Measurements from ENCODE around the gene SPHK1.

The SPHK1 gene

GRCh38 chr17:76390003-76390421 is 5.6 kb downstream of the SPHK1 start:
- peak overlapping the region; percentile 39 for H2BK15ac ChIP-seq (ENCODE audit: low read length)
- H3K4me1 ChIP-seq (ENCODE audit: control insufficient read depth in 2 of 2, insufficient read depth in 1 of 2, low read depth in 1 of 2, low read length in 2 of 2) = peaks cover 0 to 15% of the 10 kb centered on the region in 2 donors
- H3K9ac ChIP-seq (ENCODE audit: low read depth, low read length, poor library complexity) = peak overlapping the region; percentile 50
- no peak overlapping the region for H4K8ac ChIP-seq (ENCODE audit: low read depth, low read length)
- no peak overlapping the region for H3K4ac ChIP-seq (ENCODE audit: low read length)
- H2BK5ac ChIP-seq (ENCODE audit: low read length) = peak overlapping the region; percentile 19
- WGBS, 2 donors (ENCODE audit: extremely low coverage in 2 of 2, insufficient read length in 2 of 2, insufficient replicate concordance in 1 of 2) = no CpG with 5 or more reads among the region's 11 CpGs
- no peak overlapping the region for H4K91ac ChIP-seq (ENCODE audit: low read depth, low read length, poor library complexity)
- peaks cover 28 to 65% of the 10 kb centered on the region in 2 donors for H3K36me3 ChIP-seq (replicated peaks in 1 of 2; ENCODE audit: control insufficient read depth in 2 of 2, insufficient read depth in 2 of 2, low read length in 2 of 2)
- H3K79me1 ChIP-seq (ENCODE audit: low read depth, low read length) = peaks cover 5% of the 10 kb centered on the region
- H3K9me3 ChIP-seq (replicated peaks in 1 of 2; ENCODE audit: control insufficient read depth in 2 of 2, insufficient read depth in 1 of 2, low read depth in 1 of 2, low read length in 2 of 2) = peaks cover 0 to 4% of the 10 kb centered on the region in 2 donors
- no peak overlapping the region for H3K4me2 ChIP-seq (ENCODE audit: insufficient read depth, low read length, poor library complexity, severe bottlenecking)
- no peak overlapping the region for H3K18ac ChIP-seq (ENCODE audit: low read length)
- no peak for DNase-seq (ENCODE audit: low spot score)
- H3K23ac ChIP-seq (ENCODE audit: low read depth, low read length, poor library complexity) = peak overlapping the region; percentile 80
- H3K4me3 ChIP-seq (ENCODE audit: low read length in 2 of 2) = no peak overlapping the region
- H3K14ac ChIP-seq (ENCODE audit: low read length) = no peak overlapping the region
- H2AFZ ChIP-seq (ENCODE audit: low read length) = no peak overlapping the region
- H3K27ac ChIP-seq (replicated peaks; ENCODE audit: low read length) = no peak overlapping the region
- H2AK5ac ChIP-seq (ENCODE audit: low read depth, low read length) = no peak overlapping the region
- H3K27me3 ChIP-seq (ENCODE audit: control insufficient read depth in 3 of 3, insufficient read depth in 3 of 3, low read depth in 1 of 3, low read length in 3 of 3) = peaks cover 2 to 6% (median 4%) of the 10 kb centered on the region in 3 experiments
- no peak overlapping the region for H2BK120ac ChIP-seq (ENCODE audit: low read depth, low read length)
- no peak overlapping the region for H2BK12ac ChIP-seq (ENCODE audit: low read length)

GRCh38 chr17:76391200-76391715 is 6.8 kb downstream of the SPHK1 start:
- Histone ChIP-seq H3K79me1 (ENCODE audit: low read depth, low read length) (peaks cover 4% of the 10 kb centered on the region), H4K91ac (ENCODE audit: low read depth, low read length, poor library complexity) (no peak overlapping the region), H2BK15ac (ENCODE audit: low read length) (no peak overlapping the region), H3K14ac (ENCODE audit: low read length) (no peak overlapping the region), H3K4me3 (ENCODE audit: low read length in 2 of 2) (no peak overlapping the region), H3K4me1 (ENCODE audit: control insufficient read depth in 2 of 2, insufficient read depth in 1 of 2, low read depth in 1 of 2, low read length in 2 of 2) (peaks cover 0 to 11% of the 10 kb centered on the region in 2 donors), H3K4ac (ENCODE audit: low read length) (no peak overlapping the region), H2AK5ac (ENCODE audit: low read depth, low read length) (no peak overlapping the region), H2BK5ac (ENCODE audit: low read length) (no peak overlapping the region), H3K27me3 (ENCODE audit: control insufficient read depth in 3 of 3, insufficient read depth in 3 of 3, low read depth in 1 of 3, low read length in 3 of 3) (no peaks in the 10 kb centered on the region), H3K9ac (ENCODE audit: low read depth, low read length, poor library complexity) (no peak overlapping the region), H3K36me3 (replicated peaks in 1 of 2; ENCODE audit: control insufficient read depth in 2 of 2, insufficient read depth in 2 of 2, low read length in 2 of 2) (peaks cover 36 to 75% of the 10 kb centered on the region in 2 donors), H4K8ac (ENCODE audit: low read depth, low read length) (no peak overlapping the region), H3K9me3 (replicated peaks in 1 of 2; ENCODE audit: control insufficient read depth in 2 of 2, insufficient read depth in 1 of 2, low read depth in 1 of 2, low read length in 2 of 2) (peaks cover 0 to 1% of the 10 kb centered on the region in 2 donors), H2BK12ac (ENCODE audit: low read length) (no peak overlapping the region), H3K18ac (ENCODE audit: low read length) (no peak overlapping the region), H2AFZ (ENCODE audit: low read length) (no peak overlapping the region), H3K23ac (ENCODE audit: low read depth, low read length, poor library complexity) (no peak overlapping the region), H3K27ac (replicated peaks; ENCODE audit: low read length) (no peak overlapping the region), H3K4me2 (ENCODE audit: insufficient read depth, low read length, poor library complexity, severe bottlenecking) (peak overlapping the region; percentile 23), H2BK120ac (ENCODE audit: low read depth, low read length) (no peak overlapping the region)
- no CpG with 5 or more reads among the region's 21 CpGs for WGBS, 2 donors (ENCODE audit: extremely low coverage in 2 of 2, insufficient read length in 2 of 2, insufficient replicate concordance in 1 of 2)
- DNase-seq (ENCODE audit: low spot score) = no peak

- Histone ChIP-seq H4K8ac (ENCODE audit: low read depth, low read length) (no peak overlapping the region), H3K27me3 (ENCODE audit: control insufficient read depth in 3 of 3, insufficient read depth in 3 of 3, low read depth in 1 of 3, low read length in 3 of 3) (no peaks in the 10 kb centered on the region), H2BK120ac (ENCODE audit: low read depth, low read length) (no peak overlapping the region), H4K91ac (ENCODE audit: low read depth, low read length, poor library complexity) (no peak overlapping the region), H3K36me3 (replicated peaks in 1 of 2; ENCODE audit: control insufficient read depth in 2 of 2, insufficient read depth in 2 of 2, low read length in 2 of 2) (peaks cover 55 to 85% of the 10 kb centered on the region in 2 donors), H3K14ac (ENCODE audit: low read length) (no peak overlapping the region), H2AK5ac (ENCODE audit: low read depth, low read length) (no peak overlapping the region), H3K9me3 (replicated peaks in 1 of 2; ENCODE audit: control insufficient read depth in 2 of 2, insufficient read depth in 1 of 2, low read depth in 1 of 2, low read length in 2 of 2) (peaks cover 0 to 1% of the 10 kb centered on the region in 2 donors), H2AFZ (ENCODE audit: low read length) (no peak overlapping the region), H2BK5ac (ENCODE audit: low read length) (no peak overlapping the region), H3K18ac (ENCODE audit: low read length) (no peak overlapping the region), H3K27ac (replicated peaks; ENCODE audit: low read length) (no peak overlapping the region), H3K9ac (ENCODE audit: low read depth, low read length, poor library complexity) (no peak overlapping the region), H3K4me3 (ENCODE audit: low read length in 2 of 2) (no peak overlapping the region), H3K4me1 (ENCODE audit: control insufficient read depth in 2 of 2, insufficient read depth in 1 of 2, low read depth in 1 of 2, low read length in 2 of 2) (peaks cover 0 to 5% of the 10 kb centered on the region in 2 donors), H2BK15ac (ENCODE audit: low read length) (peak overlapping the region; percentile 38), H3K4ac (ENCODE audit: low read length) (no peak overlapping the region), H3K23ac (ENCODE audit: low read depth, low read length, poor library complexity) (no peak overlapping the region), H2BK12ac (ENCODE audit: low read length) (no peak overlapping the region), H3K4me2 (ENCODE audit: insufficient read depth, low read length, poor library complexity, severe bottlenecking) (no peak overlapping the region), H3K79me1 (ENCODE audit: low read depth, low read length) (peaks cover 2% of the 10 kb centered on the region)
- no peak for DNase-seq (ENCODE audit: low spot score)
- WGBS, 2 donors (ENCODE audit: extremely low coverage in 2 of 2, insufficient read length in 2 of 2, insufficient replicate concordance in 1 of 2) = no CpG with 5 or more reads among the region's 10 CpGs
Observed at GRCh38 chr17:76394166-76394565, 9.8 kb downstream of the SPHK1 start.

GRCh38 chr17:76395980-76396379 is 11.6 kb downstream of the SPHK1 start:
- no peak overlapping the region for H2BK12ac ChIP-seq (ENCODE audit: low read length)
- no peak overlapping the region for H3K14ac ChIP-seq (ENCODE audit: low read length)
- H2BK5ac ChIP-seq (ENCODE audit: low read length) = no peak overlapping the region
- H3K36me3 ChIP-seq (replicated peaks in 1 of 2; ENCODE audit: control insufficient read depth in 2 of 2, insufficient read depth in 2 of 2, low read length in 2 of 2) = peaks cover 66 to 85% of the 10 kb centered on the region in 2 donors
- H2BK120ac ChIP-seq (ENCODE audit: low read depth, low read length) = no peak overlapping the region
- no CpG with 5 or more reads among the region's 15 CpGs for WGBS, 2 donors (ENCODE audit: extremely low coverage in 2 of 2, insufficient read length in 2 of 2, insufficient replicate concordance in 1 of 2)
- no peak overlapping the region for H4K8ac ChIP-seq (ENCODE audit: low read depth, low read length)
- no peaks in the 10 kb centered on the region for H3K4me1 ChIP-seq (ENCODE audit: control insufficient read depth in 2 of 2, insufficient read depth in 1 of 2, low read depth in 1 of 2, low read length in 2 of 2)
- DNase-seq (ENCODE audit: low spot score) = no peak
- H3K4ac ChIP-seq (ENCODE audit: low read length) = no peak overlapping the region
- H2BK15ac ChIP-seq (ENCODE audit: low read length) = no peak overlapping the region
- H3K9me3 ChIP-seq (replicated peaks in 1 of 2; ENCODE audit: control insufficient read depth in 2 of 2, insufficient read depth in 1 of 2, low read depth in 1 of 2, low read length in 2 of 2) = peaks cover 0 to 1% of the 10 kb centered on the region in 2 donors
- H3K23ac ChIP-seq (ENCODE audit: low read depth, low read length, poor library complexity) = no peak overlapping the region
- H2AK5ac ChIP-seq (ENCODE audit: low read depth, low read length) = no peak overlapping the region
- H3K27me3 ChIP-seq (ENCODE audit: control insufficient read depth in 3 of 3, insufficient read depth in 3 of 3, low read depth in 1 of 3, low read length in 3 of 3) = no peaks in the 10 kb centered on the region
- peak overlapping the region in 1 of 2 donors; percentile 39 for H3K4me3 ChIP-seq (ENCODE audit: low read length in 2 of 2)
- no peak overlapping the region for H4K91ac ChIP-seq (ENCODE audit: low read depth, low read length, poor library complexity)
- peaks cover 3% of the 10 kb centered on the region for H3K79me1 ChIP-seq (ENCODE audit: low read depth, low read length)
- no peak overlapping the region for H2AFZ ChIP-seq (ENCODE audit: low read length)
- no peak overlapping the region for H3K4me2 ChIP-seq (ENCODE audit: insufficient read depth, low read length, poor library complexity, severe bottlenecking)
- H3K18ac ChIP-seq (ENCODE audit: low read length) = no peak overlapping the region
- H3K27ac ChIP-seq (replicated peaks; ENCODE audit: low read length) = no peak overlapping the region
- no peak overlapping the region for H3K9ac ChIP-seq (ENCODE audit: low read depth, low read length, poor library complexity)

All from neuronal stem cell (in vitro differentiated cells).